Measurements from ENCODE around the gene SLC12A5. TPM values are rescaled to one million over a fixed set of nuclear protein-coding genes. Genes with fewer than 3 reads are reported as not detected.

The SLC12A5 gene
- total and polyA plus RNA-seq, 9 of the 15 experiments (the other 6 are each of a cell fraction or from before 2014, with no cell fraction given) = 0.36 to 7.5 (median 2.1) TPM

GRCh38 chr20:46012921-46013320 is 16.1 kb upstream of the SLC12A5 start (continued):
- TF ChIP-seq ZNF143 (CRISPR knock-in tag; IDR thresholded peaks at IDR 0.05) (no peak), PATZ1 (CRISPR knock-in tag; IDR thresholded peaks at IDR 0.05; ENCODE audit: borderline replicate concordance) (no peak), THAP7 (CRISPR knock-in tag; IDR thresholded peaks at IDR 0.05) (no peak), ZNF507 (tag; conservative IDR thresholded peaks at IDR 0.05) (no peak), ZBTB11 (CRISPR knock-in tag; IDR thresholded peaks at IDR 0.05) (no peak), RB1 (IDR thresholded peaks at IDR 0.05; ENCODE audit: low read depth) (no peak)

Measured in K562 (cell line).